ENCODE measurements around the gene LRFN3.
"Not testable (repeated sequence)": the region's sequence is repeated elsewhere in the genome, so short reads cannot be mapped to it uniquely, and the experiment has no call there.

LRFN3 gene

DNA sequence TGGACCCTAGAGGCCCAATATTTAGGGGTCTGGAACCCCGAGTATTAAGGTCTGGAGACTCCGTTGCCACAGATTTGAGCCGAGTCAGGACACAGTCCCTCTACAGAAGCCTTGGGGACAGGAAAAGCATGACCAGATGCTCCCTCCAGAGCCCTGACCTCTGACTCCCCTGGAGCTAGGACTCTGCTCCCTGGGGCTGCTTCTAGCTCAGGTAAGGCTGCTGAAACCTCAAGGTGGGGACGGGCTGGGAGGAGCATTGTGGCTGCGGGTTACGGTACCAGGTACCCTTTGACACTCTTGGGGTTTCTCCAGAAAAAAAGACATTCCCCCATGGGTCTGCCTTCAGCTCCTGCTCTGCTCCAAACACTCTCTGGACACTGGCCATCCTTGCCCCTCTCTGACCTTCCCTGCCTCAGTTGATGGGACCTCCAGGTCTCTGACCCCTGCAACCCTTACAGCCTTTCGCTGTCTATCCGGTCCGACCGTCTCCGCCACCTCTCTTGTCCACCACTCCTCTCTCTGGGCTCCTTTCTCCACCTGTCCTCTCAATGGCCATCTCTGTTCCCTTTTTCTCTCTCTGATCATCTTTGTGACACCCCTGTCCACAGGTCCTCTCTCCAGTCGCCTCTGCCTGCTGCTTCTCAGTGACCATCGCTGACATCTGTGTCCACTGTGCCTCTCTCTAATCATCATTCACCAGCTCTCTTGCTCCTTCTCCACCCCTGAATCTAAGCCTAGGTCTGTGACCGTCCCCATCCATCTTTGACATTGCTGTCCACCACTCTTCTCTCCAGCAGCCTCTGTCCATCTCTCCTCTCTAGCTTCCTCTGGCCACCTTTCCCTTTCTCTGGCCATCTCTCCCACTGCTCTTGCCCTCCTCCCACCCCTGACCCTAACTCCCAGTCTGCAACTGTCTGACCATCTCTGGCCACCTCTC, 1.4 kb downstream of the LRFN3 start:
- DNase-seq (ENCODE audit: extremely low spot score, insufficient read length, low read depth) = no peak
- FAIRE-seq = no peak

DNA sequence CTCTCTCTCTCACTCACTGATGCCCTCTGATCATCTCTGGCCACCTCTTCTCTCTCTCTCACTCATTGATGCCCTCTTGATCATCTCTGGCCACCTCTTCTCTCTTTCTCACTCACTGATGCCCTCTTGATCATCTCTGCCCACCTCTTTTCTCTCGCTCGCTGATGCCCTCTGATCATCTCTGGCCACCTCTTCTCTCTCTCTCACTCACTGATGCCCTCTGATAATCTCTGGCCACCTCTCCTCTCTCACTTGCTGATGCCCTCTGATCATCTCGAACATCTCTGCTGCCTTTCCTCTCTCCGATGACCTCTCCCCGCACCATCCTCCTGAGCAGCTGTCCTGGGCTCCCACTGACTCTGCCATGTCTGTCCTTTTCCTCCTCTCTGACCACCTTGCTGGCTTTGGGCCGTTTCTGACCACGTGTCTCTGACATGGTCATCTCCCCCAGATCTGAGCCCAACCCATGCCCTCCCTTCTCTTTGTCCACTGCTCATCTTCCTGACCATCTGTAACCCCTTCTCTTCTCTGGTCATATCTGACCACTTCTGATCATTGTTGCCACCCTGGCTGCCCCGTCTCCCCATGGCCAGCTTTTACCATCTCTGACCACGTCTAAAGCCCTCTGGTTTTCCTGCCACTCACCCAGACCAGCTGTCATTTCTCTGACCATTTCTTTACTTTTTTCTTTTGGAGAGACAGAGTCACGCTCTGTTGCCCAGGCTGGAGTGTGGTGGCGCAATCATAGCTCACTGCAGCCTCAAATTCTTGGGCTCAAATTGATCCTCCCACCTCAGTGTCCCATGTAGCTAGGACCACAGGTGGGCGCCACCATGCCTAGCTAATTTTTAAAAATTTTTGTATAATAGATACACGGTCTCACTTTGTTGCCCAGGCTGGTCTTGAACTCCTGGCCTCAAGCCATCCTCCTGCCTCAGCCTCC, 2.4 kb downstream of the LRFN3 start:
- FAIRE-seq = no peak

DNA sequence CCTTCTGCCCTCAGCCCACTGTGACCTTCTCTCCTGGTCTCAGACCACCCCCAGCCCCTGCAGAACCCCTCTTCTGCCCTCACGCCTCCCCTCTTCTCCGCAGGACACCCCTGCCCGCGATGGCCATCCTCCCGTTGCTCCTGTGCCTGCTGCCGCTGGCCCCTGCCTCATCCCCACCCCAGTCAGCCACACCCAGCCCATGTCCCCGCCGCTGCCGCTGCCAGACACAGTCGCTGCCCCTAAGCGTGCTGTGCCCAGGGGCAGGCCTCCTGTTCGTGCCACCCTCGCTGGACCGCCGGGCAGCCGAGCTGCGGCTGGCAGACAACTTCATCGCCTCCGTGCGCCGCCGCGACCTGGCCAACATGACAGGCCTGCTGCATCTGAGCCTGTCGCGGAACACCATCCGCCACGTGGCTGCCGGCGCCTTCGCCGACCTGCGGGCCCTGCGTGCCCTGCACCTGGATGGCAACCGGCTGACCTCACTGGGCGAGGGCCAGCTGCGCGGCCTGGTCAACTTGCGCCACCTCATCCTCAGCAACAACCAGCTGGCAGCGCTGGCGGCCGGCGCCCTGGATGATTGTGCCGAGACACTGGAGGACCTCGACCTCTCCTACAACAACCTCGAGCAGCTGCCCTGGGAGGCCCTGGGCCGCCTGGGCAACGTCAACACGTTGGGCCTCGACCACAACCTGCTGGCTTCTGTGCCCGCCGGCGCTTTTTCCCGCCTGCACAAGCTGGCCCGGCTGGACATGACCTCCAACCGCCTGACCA, 3.3 kb downstream of the LRFN3 start:
- FAIRE-seq (no peak), DNase-seq (ENCODE audit: extremely low spot score, insufficient read length, low read depth) (no peak)

More for the DNA sequence above, 2.4 kb downstream of the LRFN3 start:
- no peak for DNase-seq (ENCODE audit: extremely low spot score, insufficient read length, low read depth)

DNA sequence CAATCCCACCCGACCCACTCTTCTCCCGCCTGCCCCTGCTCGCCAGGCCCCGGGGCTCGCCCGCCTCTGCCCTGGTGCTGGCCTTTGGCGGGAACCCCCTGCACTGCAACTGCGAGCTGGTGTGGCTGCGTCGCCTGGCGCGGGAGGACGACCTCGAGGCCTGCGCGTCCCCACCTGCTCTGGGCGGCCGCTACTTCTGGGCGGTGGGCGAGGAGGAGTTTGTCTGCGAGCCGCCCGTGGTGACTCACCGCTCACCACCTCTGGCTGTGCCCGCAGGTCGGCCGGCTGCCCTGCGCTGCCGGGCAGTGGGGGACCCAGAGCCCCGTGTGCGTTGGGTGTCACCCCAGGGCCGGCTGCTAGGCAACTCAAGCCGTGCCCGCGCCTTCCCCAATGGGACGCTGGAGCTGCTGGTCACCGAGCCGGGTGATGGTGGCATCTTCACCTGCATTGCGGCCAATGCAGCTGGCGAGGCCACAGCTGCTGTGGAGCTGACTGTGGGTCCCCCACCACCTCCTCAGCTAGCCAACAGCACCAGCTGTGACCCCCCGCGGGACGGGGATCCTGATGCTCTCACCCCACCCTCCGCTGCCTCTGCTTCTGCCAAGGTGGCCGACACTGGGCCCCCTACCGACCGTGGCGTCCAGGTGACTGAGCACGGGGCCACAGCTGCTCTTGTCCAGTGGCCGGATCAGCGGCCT, 4.1 kb downstream of the LRFN3 start:
- DNase-seq (ENCODE audit: extremely low spot score, insufficient read length, low read depth) (no peak), FAIRE-seq (no peak)

DNA sequence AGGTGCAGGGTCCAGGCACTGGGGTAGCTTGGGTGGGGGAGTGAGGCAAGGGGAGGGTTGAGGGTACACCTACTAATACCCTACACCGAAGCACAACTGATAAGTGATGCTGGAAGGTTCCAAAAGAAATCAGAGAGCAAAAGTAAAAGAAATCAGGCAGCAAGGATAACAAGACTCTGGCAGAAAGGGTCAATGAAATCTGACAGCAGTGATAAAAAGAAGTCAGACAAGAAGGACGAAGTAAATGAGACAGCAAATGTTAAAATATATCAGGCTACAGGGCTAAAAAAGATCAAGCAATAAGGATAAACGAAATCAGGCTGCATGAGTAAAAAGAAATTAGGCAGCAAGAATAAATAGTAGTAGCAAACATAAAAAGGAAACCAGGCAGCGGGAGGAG, 4.7 kb downstream of the LRFN3 start:
- DNase-seq (ENCODE audit: extremely low spot score, insufficient read length, low read depth) (no peak), FAIRE-seq (no peak)

DNA sequence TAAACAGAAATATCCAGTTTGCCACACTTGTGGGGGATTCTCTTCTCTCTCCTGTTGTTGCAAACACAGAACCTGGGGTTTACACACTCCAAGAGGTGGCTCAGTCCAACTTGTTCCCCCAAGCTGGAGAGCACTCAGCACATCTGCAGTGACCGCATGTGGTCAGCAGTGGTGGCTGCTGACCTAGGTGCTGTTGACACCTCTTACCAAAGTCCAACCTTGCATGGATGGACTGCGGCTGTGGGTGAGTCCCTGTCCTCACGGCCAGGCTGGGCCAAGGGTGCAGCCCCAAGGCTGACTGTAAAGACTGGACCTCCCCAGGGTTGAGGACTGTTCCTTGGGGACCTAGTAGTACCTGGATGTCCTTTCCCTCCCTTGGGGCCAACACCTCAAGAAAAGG, 6.1 kb downstream of the LRFN3 start:
- DNase-seq (ENCODE audit: extremely low spot score, insufficient read length, low read depth) (no peak), FAIRE-seq (no peak)

DNA sequence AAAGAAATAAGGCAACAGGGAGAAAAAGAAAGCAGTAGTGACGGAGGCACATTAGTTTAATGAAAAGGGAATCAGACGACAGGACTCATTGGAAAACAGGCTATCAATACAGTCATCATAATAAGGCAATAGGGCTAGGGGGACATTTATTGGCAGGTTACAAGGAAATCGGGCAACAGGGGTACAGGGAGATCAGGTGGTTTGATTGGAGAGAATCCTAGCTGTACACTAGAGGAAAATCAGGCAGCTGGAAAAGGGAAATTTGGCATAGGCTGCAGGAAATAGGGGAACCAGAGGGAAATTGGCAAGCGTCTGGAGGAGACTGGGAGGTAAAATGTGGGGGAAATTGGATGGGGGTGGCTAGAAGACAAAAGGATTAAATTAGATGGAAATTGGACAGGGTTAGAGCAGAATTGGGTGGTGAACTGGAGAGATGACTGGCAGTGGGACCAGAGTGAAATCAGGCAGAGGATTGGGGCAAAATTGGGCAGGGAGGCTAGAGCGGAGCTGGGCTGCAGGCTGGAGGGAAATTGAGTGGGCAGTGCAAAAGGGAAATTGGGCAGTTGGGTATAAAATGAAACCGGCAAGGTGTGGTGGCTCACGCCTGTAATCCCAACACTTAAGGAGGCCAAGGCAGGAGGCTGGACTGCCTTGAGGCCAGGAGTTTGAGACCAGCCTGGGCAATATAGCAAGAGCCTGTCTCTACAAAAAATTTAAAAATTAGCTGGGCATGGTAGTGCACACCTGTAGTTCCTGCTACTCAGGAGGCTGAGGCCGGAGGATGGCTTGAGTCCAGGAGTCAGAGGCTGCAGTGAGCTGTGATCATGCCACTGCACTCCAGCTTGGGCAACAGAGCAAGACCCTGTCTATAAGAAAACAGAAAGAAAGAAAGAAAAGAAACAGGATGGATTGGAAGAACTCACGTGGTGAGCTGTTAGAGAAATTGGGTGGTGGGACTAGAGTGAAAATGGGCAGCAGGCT, 7.4 kb downstream of the LRFN3 start:
- FAIRE-seq = no peak

DNA sequence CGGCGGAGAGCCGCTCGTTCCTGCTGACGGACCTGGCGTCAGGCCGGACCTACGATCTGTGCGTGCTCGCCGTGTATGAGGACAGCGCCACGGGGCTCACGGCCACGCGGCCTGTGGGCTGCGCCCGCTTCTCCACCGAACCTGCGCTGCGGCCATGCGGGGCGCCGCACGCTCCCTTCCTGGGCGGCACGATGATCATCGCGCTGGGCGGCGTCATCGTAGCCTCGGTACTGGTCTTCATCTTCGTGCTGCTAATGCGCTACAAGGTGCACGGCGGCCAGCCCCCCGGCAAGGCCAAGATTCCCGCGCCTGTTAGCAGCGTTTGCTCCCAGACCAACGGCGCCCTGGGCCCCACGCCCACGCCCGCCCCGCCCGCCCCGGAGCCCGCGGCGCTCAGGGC, 8.4 kb downstream of the LRFN3 start:
- DNase-seq (ENCODE audit: extremely low spot score, insufficient read length, low read depth) (no peak), FAIRE-seq (no peak)

More for the DNA sequence above, 7.4 kb downstream of the LRFN3 start:
- no peak for DNase-seq (ENCODE audit: extremely low spot score, insufficient read length, low read depth)

DNA sequence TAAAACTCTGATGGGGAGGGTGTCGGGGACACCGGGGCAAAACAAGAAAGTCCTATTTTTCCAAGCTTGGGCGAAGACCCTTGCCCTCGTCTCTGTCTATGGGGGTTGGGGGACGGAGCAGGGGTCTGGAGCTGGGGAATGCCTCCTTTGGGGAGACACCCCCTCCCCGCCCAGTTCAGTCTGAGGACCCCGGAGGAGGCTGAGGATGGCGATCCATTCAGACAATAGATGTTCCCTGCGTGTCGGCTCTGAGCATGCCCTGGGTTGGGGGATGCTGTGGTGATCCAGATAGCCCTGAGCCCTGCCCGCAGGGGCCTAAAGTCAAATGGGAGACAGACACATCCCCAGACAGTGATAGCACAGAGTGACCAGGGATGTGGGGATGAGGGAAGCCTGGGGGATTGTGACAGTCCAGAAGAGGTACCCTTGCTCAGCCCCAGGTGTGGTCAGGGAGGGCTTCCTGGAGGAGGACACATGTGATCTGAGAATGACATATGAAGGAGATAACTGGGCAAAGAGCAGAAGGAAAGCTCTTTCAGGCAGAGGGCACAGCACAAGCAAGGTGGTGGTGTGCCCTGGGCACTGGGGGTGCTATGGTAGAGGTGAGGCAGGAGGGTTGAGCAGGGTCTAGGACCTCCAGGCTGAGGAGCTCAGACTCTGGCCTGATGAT, 9.1 kb downstream of the LRFN3 start:
- DNase-seq (ENCODE audit: extremely low spot score, insufficient read length, low read depth) = no peak
- FAIRE-seq = no peak

DNA sequence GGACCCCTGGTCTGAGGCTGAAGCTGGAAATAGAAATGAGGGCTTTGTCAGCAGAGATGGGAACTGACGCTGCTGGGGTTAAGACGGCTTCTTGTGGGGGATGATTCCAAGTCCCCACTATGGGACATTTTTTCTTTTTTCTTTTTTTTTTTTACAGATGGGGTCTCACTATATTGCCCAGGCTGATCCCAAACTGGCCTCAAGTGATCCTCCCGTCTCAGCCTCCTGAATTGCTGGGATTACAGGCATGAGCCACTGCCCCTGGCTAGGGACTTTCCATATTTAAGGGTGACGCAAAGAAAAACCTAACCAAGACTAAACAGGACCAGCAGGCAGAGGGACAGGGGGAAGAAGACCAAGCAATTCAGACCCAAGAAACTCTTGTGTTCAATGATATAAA, 10.0 kb downstream of the LRFN3 start:
- no peak for DNase-seq (ENCODE audit: extremely low spot score, insufficient read length, low read depth)
- no peak for FAIRE-seq

DNA sequence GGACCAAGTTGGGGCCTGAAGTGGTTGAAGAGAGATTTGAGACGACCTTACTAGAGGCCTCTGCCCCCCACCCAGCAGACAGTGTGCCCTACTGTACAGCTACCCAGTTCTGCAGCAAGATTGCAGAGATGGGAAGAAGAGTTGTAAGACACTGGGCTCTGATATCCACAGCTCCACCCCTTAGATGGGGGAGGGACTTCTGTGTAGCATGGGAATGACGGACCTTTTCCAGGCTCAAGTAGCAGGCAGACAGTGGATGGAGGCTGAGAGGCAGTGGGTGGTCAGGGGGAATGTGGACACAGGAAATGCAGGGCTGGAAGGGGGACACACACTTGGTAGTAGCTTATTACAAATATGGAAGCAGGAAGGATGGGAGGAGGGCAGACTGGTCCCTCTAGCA, 13.0 kb downstream of the LRFN3 start:
- FAIRE-seq = no peak
- no peak for DNase-seq (ENCODE audit: extremely low spot score, insufficient read length, low read depth)

DNA sequence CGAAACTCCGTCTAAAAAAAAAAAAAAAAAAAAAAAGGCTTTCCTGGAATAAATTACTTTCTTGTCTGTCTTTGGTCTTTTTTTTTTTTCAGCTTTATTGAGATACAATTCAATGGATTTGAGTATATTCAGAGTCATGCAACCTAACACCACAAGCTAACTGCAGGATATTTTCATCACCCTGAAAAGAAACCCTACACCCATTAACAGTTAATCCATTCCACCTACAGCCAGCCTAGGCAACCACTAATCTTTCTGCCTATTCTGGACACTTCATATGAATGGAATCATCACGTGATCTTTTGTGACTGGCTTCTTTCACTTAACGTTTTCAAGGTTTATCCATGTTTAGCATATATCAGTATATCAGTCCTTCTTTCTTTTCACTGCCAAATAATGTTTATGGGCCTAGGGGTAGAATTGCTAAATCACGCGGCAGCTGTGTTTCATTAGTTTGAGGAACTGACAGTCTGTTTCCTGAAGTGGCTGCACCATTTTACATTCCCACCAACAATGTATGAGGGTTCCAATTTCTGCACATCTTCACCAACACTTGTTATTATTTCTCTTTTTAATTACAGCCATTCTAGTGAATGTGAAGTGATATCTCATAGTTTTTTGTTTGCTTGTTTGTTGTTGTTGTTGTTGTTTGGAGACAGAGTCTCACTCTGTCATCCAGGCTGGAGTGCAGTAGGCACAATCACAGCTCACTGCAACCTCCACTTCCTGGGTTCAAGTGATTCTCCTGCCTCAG, 19.9 kb downstream of the LRFN3 start:
- DNase-seq (ENCODE audit: extremely low spot score, insufficient read length, low read depth) (no peak), FAIRE-seq (no peak)

DNA sequence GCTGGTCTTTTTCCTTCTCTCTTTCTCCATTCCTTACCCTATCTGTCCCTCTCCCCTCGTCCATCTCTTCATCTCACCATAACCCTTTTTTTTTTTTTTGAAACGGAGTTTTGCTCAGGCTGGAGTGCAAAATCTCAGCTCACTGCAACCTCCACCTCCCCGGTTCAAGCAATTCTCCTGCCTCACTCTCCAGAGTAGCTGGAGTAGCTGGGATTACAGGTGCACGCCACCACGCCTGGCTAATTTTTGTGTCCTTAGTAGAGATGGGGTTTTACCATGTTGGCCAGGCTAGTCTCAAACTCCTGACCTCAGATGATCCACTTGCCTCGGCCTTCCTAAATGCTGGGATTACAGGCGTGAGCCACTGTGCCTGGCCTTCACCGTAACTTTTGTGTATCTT, 21.2 kb downstream of the LRFN3 start:
- not testable (repeated sequence) for FAIRE-seq

DNA sequence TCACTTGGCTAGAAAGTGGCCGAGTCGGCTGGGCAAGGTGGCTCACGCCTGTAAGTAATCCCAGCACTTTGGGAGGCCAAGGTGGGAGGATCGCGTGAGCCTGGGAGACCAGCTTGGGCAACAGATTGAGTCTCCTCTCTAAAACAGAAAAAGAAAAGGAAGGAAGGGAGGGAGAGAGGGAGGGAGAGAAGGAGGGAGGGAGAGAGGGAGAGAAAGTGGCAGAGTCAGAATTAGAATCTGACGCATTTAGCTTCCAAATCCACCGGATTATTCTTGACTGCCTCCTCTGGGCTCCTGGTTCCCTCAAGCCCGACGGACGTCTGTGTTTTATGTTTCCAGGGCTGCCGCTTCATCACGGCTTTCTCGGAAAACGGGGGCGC, 22.5 kb downstream of the LRFN3 start:
- DNase-seq (ENCODE audit: extremely low spot score, insufficient read length, low read depth) (no peak), FAIRE-seq (no peak)

More for the DNA sequence above, 21.2 kb downstream of the LRFN3 start:
- not testable (repeated sequence) for DNase-seq (ENCODE audit: extremely low spot score, insufficient read length, low read depth)

DNA sequence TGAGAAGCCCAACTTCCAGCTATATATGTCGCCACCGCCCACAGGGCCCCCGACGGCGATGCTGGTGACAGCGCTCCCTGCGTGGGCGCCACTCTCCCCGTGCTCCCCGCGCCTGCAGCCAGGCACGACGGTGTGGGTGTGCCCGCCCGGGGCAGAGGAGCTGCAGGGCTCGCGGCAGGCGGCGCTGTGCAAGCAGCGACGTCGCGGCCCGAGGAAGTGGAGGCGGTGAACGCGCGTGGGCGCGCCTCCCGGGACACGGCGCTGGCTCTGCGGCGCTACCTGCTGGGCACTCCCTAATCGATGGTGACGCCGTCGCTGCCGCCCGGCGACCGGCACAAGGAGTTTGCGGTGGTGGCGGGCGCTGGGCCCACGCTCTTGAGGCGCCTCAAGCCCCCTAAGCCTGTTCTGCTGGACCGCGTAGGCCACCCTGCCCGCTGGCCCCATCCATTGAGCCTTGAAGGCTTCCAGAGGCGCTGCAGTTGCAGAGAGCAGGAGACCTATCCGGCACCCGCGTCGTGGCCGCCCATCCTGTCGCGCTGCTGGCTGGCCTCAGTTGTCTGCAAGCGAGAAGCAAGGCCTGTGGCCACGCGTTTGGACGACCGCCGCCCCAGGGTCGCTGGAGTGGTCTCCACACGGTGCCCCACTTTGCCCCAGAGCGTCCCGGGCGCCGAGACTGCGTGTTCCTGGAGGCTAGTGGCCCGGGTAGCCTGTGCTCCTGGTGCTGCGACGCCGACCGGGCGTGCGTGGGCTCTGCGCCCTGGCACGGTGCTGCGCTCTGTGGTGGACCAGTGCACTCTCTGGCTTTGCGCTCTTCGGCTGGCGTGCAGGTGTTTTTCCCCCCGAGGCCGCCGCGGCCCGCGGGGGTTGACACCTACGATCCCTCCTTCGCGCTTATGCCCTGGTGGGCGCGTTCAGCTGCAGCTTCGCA, 23.1 kb downstream of the LRFN3 start:
- DNase-seq (ENCODE audit: extremely low spot score, insufficient read length, low read depth) = no peak
- no peak for FAIRE-seq

DNA sequence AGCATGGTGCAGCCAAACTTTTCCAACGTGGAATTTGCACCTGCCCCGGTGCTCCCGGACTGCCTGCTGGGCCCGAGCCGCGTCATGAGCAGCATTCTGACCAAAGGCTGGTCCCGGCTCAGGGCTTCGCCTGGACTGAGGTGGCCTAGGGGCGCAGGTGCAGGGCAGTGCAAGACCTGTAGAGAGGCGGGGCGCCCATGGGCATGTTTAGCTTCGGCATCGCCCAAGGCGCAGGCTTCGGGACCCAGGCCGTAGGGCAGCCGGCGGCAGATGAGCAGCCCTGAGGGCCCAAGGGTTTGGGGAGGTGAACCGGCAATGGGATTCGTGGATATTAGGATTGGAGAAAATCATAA, 23.8 kb downstream of the LRFN3 start:
- FAIRE-seq = no peak
- DNase-seq (ENCODE audit: extremely low spot score, insufficient read length, low read depth) = no peak
